ENCODE measurements around the gene DDX46.

Gene DDX46

DNA sequence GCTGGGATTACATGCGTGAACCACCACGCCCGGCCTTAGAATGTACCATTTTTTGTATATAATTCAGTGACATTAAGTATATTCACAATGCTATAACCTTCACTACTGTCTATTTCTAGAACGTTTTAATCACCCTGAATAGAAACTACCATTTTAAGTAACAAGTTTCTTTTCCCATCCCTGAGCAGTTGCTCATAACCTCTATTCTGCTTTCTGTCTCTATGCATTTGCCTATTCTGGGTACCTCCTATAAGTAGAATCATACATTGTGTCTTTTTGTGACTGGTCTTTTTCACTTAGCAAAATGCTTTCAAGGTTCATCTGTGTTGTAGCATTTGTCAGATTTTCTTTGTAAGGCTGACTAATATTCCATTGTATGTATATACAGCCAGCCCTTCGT, 39.9 kb downstream of the DDX46 start:
- TF ChIP-seq, protein P1, sequence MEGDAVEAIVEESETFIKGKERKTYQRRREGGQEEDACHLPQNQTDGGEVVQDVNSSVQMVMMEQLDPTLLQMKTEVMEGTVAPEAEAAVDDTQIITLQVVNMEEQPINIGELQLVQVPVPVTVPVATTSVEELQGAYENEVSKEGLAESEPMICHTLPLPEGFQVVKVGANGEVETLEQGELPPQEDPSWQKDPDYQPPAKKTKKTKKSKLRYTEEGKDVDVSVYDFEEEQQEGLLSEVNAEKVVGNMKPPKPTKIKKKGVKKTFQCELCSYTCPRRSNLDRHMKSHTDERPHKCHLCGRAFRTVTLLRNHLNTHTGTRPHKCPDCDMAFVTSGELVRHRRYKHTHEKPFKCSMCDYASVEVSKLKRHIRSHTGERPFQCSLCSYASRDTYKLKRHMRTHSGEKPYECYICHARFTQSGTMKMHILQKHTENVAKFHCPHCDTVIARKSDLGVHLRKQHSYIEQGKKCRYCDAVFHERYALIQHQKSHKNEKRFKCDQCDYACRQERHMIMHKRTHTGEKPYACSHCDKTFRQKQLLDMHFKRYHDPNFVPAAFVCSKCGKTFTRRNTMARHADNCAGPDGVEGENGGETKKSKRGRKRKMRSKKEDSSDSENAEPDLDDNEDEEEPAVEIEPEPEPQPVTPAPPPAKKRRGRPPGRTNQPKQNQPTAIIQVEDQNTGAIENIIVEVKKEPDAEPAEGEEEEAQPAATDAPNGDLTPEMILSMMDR (IDR thresholded peaks at IDR 0.05; ENCODE audit: low read depth, low read length, missing control alignments) = no peak
- no peak overlapping the region for H3K4me3 ChIP-seq (replicated peaks; ENCODE audit: low read depth, low read length)
- no peak for DNase-seq (ENCODE audit: extremely low read depth, low read depth)

DNA sequence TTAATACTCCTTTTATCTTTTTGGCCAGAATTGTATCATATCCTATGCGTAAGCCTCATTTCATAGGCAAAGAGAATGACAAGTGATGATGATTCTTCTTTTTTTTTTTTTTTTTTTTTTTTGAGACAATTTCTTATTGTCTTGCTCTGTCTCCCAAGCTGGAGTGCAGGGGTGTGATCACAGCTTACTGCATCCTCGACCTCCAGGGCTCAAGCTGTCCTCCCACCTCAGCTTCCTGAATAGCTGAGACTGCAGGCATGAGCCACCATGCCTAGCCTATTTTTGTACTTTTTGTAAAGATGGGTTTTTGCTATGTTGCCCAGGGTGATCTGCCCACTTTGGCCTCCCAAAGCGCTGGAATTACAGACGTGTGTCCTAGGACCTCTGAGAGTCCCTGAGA, 45.2 kb downstream of the DDX46 start:
- TF ChIP-seq, protein P1 (IDR thresholded peaks at IDR 0.05; ENCODE audit: low read depth, low read length, missing control alignments) = no peak
- DNase-seq (ENCODE audit: extremely low read depth, low read depth) = no peak
- no peak overlapping the region for H3K4me3 ChIP-seq (replicated peaks; ENCODE audit: low read depth, low read length)

DNA sequence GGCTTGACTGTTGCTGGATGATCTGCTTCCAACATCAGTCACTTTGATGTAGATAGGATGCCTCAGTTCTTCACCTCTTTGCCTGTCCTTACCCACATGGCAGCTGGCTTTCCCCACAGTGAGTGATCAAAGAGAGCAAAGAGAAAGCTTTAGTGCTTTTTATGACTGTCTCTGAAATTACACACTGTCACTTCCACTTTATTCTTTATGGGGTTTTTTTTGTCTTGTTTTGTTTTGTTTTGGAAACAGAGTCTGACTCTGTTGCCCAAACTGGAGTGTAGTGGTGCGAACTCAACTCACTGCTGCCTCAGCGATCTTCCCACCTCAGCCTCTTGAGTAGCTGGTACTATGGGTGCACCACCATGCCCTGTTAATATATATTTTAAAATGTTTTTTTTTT, 54.8 kb downstream of the DDX46 start:
- no peak for DNase-seq (ENCODE audit: extremely low read depth, low read depth)
- no peak overlapping the region for H3K4me3 ChIP-seq (replicated peaks; ENCODE audit: low read depth, low read length)
- TF ChIP-seq, protein P1 (IDR thresholded peaks at IDR 0.05; ENCODE audit: low read depth, low read length, missing control alignments) = no peak

DNA sequence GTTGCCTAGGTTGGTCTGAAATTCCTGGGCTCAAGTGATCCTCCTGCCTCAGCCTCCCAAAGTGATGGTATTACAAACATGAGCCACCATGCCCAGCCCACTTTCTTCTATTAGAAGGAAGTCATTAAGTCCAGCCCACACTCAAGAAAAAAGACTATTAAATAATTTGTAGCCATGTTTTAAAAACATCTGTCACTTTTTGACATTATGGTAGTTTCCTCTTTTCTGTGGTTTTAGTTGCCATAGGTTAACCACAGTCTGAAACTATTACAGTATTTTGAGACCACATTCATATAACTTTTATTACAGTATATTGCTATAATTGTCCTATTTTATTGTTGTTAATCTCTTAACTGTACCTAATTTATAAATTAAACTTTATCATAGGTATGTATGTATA, 55.2 kb downstream of the DDX46 start:
- TF ChIP-seq, protein P1 (IDR thresholded peaks at IDR 0.05; ENCODE audit: low read depth, low read length, missing control alignments) = no peak
- no peak for DNase-seq (ENCODE audit: extremely low read depth, low read depth)
- no peak overlapping the region for H3K4me3 ChIP-seq (replicated peaks; ENCODE audit: low read depth, low read length)

DNA sequence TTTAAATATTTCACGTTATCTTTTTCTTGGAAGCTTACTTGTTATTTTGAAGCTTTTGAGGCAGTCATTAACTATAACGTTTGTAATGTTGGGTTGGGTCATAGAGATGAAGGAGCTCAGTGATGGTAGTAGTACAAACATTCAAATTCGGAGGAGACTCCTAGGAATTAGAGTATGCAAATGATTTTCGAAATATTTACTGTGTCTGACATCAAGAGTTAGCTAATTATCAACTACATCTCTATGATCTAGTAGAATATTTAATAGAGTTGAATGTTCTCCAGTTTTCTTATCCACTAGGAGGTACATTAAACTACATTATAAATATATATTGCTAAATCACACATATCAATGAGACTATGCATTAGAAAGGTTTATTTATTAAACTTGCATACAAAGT, 58.4 kb downstream of the DDX46 start:
- no peak for DNase-seq (ENCODE audit: extremely low read depth, low read depth)

DNA sequence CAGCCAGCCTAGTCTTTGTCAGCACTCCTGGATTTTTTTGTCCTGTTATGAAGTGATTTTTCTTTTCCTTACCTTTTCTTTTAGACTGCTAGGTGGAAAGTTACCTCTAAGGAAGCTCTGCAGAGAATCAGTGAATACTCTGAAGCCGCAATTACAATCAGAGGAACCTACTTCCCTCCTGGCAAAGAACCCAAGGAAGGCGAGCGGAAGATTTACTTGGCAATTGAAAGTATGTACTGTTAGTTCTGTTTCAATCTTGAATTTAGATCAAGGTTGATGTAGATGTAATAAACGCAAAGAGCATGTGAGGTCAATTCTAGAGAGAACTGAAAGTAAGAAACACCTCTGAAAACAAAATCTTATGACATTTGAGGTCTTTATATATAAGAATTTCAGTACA, 60.2 kb downstream of the DDX46 start:
- no peak for DNase-seq (ENCODE audit: extremely low read depth, low read depth)
- H3K4me3 ChIP-seq (replicated peaks; ENCODE audit: low read depth, low read length) = no peak overlapping the region
- TF ChIP-seq, protein P1 (IDR thresholded peaks at IDR 0.05; ENCODE audit: low read depth, low read length, missing control alignments) = no peak

More for the DNA sequence above, 58.4 kb downstream of the DDX46 start:
- TF ChIP-seq, protein P1 (IDR thresholded peaks at IDR 0.05; ENCODE audit: low read depth, low read length, missing control alignments) = no peak
- H3K4me3 ChIP-seq (replicated peaks; ENCODE audit: low read depth, low read length) = no peak overlapping the region

DNA sequence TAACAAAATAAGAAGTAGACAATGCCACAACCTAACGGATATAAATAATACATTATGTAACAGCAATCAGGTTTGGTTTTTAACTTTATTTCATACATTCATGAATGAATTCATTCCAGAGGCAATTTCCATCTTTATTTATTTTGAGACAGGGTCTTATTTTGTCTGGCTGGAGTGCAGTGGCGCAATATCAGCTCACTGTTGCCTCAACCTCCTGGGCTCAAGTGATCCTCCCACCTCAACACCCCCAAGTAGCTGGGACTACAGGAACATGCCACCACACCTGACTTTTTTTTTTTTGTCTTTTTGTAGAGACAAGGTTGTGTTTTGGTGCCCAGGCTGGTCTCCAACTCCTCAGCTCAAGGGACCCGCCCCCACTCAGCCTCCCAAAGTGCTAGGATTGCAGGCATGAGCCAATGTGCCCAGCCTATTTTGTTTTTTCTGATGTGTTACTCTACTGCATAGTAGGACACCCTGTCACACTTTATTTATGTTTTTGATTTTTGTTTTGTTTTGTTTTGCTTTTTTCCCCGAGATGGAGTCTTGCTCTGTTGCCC, 60.9 kb downstream of the DDX46 start:
- H3K4me3 ChIP-seq (replicated peaks; ENCODE audit: low read depth, low read length) = no peak overlapping the region
- TF ChIP-seq, protein P1 (IDR thresholded peaks at IDR 0.05; ENCODE audit: low read depth, low read length, missing control alignments) = no peak
- DNase-seq (ENCODE audit: extremely low read depth, low read depth) = no peak
